ENCODE measurements around the gene SMU1.

The SMU1 gene

DNA sequence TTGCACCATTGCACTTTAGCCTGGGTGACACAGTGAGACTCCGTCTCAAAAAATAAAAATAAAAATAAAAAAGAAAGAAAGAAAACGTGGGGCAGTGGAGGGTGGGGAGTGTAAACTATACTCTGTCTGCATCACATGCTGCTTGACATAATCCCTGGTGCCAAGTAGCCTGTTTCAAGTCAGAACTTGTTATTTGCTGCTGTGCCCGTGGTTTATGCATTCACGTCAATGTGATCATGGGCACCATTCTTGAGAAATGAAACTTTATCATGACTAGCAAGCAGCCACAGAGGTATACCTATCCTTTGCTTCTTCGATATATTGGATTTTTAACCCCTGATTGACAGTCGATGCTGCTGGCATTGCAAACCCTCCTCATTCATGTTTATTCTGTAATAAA is 4.1 kb upstream of the SMU1 start:
- H3K4me3 ChIP-seq = no peak overlapping the region
- H3K27ac ChIP-seq = no peak overlapping the region
- TF ChIP-seq, protein P1, sequence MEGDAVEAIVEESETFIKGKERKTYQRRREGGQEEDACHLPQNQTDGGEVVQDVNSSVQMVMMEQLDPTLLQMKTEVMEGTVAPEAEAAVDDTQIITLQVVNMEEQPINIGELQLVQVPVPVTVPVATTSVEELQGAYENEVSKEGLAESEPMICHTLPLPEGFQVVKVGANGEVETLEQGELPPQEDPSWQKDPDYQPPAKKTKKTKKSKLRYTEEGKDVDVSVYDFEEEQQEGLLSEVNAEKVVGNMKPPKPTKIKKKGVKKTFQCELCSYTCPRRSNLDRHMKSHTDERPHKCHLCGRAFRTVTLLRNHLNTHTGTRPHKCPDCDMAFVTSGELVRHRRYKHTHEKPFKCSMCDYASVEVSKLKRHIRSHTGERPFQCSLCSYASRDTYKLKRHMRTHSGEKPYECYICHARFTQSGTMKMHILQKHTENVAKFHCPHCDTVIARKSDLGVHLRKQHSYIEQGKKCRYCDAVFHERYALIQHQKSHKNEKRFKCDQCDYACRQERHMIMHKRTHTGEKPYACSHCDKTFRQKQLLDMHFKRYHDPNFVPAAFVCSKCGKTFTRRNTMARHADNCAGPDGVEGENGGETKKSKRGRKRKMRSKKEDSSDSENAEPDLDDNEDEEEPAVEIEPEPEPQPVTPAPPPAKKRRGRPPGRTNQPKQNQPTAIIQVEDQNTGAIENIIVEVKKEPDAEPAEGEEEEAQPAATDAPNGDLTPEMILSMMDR (IDR thresholded peaks at IDR 0.05) = no peak
- DNase-seq (ENCODE audit: low spot score) = no peak

DNA sequence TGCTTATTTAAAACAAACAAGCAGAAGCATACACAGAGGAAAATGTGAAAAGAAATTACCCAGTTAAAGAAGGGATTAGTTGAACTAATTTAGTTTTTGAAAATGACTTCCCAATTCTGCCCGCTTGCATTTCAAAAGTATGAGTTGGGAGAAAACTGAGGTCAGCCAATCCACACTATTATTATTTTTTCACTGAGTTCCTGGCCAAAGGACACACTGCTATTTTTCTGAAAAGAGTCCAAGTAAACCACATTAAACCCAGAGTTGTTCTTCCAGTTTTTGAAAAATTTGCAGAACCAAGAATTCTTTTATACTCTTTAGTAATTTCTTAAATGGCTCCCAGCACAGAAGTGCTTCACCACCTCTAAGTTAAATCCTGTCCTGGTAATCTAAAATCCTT is 7.5 kb downstream of the SMU1 start:
- DNase-seq (ENCODE audit: low spot score) = no peak

DNA sequence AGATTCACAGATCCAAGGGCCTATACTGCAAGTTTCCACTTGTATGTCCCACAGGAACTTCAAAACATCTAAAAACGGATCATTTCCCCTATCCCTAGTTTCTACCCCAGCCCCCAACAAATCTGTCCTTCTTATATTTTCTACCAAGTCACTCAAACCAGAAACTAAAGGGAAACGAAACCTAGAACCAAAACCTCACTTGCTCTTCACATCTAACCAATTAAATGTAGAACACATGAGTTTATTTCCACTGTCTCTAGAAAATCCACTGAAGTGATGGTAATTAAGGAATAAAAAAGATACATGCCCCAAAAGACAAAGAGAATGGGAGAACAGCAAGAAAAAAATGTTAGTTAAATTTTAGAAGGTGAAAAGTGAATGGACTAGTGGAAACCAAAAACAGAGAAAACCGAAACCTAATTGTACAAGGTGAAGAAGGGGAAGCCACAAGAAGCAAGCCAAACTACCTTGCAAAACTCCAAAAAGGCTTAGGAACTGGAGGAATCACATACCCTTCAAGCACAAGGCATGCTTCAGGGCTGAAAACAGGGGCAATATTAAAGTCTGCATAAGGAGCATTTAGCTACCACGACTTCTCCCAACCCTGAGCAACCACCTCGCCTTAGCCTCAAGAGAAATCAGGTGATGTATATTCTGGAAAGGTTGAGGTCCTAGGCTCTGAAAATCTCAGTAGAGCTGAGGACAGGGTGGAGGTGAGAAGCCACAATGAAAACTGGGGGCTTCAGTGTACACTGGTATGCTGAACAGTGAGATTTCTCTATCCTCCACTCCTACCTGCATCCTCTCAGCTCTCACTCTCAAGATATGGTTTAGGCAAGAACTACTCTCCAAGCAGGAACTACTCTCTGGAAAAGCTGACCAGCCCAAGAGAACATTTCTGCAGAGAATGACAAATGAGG is 11.1 kb downstream of the SMU1 start:
- no peak for DNase-seq (ENCODE audit: low spot score)

More for the DNA sequence above, 7.5 kb downstream of the SMU1 start:
- TF ChIP-seq, protein P1 (IDR thresholded peaks at IDR 0.05) = no peak
- Histone ChIP-seq H3K4me3 (no peak overlapping the region), H3K27ac (peak overlapping the region in 1 of 2 donors; percentile 60)

DNA sequence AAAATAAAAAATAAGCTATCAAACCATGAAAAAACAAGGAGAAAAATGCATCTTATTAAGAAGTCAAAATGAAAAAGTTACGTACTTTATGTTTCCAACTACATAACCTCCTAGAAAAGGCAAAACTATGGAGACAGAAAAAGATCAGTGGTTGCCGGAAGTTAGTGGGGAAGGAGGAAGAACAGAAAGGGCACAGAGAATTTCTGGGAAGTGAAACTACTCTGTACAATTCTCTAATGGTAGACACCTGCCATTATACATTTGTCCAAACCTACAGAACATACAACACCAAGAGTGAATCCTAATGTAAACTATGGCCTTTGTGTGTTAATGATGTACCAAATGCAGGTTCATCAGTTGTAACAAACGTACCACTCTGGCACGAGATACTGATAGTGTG is 25.3 kb downstream of the SMU1 start:
- H3K27ac ChIP-seq = no peak overlapping the region
- TF ChIP-seq, protein P1 (IDR thresholded peaks at IDR 0.05) = no peak
- DNase-seq (ENCODE audit: low spot score) = no peak
- no peak overlapping the region for H3K4me3 ChIP-seq

More for the DNA sequence above, 11.1 kb downstream of the SMU1 start:
- Histone ChIP-seq H3K27ac (no peak overlapping the region), H3K4me3 (no peak overlapping the region)
- TF ChIP-seq, protein P1 (IDR thresholded peaks at IDR 0.05) = no peak

DNA sequence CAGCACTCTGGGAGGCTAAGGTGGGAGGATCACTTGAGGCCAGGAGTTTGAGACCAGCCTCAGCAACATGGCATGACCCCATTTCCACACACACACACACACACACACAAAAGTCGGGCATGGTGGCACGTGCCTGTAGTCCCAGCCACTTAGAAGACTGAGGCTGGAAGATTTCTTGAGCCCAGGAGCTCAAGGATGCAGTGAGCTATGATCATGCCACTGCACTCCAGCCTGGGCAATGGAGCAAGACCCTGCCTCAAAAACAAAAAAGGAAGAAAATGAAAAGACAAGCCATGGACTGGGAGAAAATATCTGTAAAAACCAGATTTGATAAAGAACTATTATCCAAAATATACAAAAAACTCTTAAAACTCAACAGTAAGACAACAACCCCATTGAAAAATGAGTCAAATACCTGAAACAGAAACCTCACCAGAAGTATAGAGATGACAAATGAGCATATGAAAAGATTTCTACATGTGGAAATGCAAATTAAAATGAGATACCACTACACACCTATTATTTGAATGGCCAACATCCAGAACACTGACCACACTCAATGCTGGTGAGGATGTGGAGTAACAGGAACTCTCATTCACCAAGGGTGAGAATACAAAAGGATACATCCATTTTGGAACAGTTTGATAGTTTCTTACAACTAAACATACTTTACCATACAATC is 26.7 kb downstream of the SMU1 start:
- H3K27ac ChIP-seq = no peak overlapping the region
- DNase-seq (ENCODE audit: low spot score) = no peak

DNA sequence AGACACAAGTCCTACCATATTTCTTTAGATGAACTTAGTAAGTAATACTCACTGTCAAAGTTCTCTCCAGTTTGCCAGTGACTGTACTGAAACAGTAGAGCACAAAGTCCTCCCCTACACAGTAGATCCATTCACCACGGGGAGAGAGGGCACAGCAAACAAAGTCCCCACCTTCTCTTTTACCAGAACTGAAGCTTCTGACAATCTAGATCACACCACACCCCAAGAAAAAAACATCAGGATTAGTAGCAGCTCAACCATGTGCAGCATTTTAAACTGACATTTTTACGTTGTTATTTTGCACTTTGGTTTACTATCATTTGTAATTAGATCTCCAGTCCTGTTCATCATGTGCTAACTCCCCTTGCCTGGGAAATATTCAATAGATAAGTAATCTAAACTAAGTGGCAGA is 28.4 kb downstream of the SMU1 start:
- no peak for DNase-seq (ENCODE audit: low spot score)
- TF ChIP-seq, protein P1 (IDR thresholded peaks at IDR 0.05) = no peak
- Histone ChIP-seq H3K4me3 (no peak overlapping the region), H3K27ac (no peak overlapping the region)

More for the DNA sequence above, 26.7 kb downstream of the SMU1 start:
- TF ChIP-seq, protein P1 (IDR thresholded peaks at IDR 0.05) = no peak
- no peak overlapping the region for H3K4me3 ChIP-seq

Data from coronary artery (tissue), 2 donors.